GM21717 (cell line): ENCODE measurements around the gene FPGS.
"Not testable (repeated sequence)": the region's sequence is repeated elsewhere in the genome, so short reads cannot be mapped to it uniquely, and the experiment has no call there.

Experiments used
- ATAC-seq: cut with Tn5 transposase; IDR thresholded peaks from one replicate; pipeline ENCODE4 v1.9.1; 2021; ENCODE audit warnings: mild to moderate bottlenecking, moderate library complexity; ENCODE audit not compliant: unreplicated experiment

Gene FPGS

GRCh38 chr9:127802576-127803443 lies at the start of gene FPGS:
Gene FPGS, plus strand, starts transcription at chr9:127802882. Its CDS starts 43 bp downstream, at chr9:127802925.
- ATAC-seq = peak; percentile 64

GRCh38 chr9:127753148-127753547 lies 49.5 kb upstream of the FPGS start:
- ATAC-seq = no peak

GRCh38 chr9:127753622-127754021 lies 49.1 kb upstream of the FPGS start:
- ATAC-seq = no peak

- ATAC-seq = no peak
Measured at GRCh38 chr9:127754099-127755060, 48.3 kb upstream of the FPGS start.

GRCh38 chr9:127755061-127756060 lies 47.3 kb upstream of the FPGS start:
- ATAC-seq = no peak

- no peak for ATAC-seq
Measured at GRCh38 chr9:127756233-127756632, 46.4 kb upstream of the FPGS start.

GRCh38 chr9:127756776-127757175 lies 45.9 kb upstream of the FPGS start:
- ATAC-seq = not testable (repeated sequence)

GRCh38 chr9:127758843-127759242 lies 43.8 kb upstream of the FPGS start:
- ATAC-seq = no peak

- ATAC-seq = no peak
Measured at GRCh38 chr9:127761061-127761460, 41.6 kb upstream of the FPGS start.

GRCh38 chr9:127761491-127761956 lies 41.2 kb upstream of the FPGS start:
- no peak for ATAC-seq

- ATAC-seq = no peak
Measured at GRCh38 chr9:127762111-127762676, 40.5 kb upstream of the FPGS start.

- ATAC-seq = no peak
Measured at GRCh38 chr9:127763918-127764384, 38.7 kb upstream of the FPGS start.

- no peak for ATAC-seq
Measured at GRCh38 chr9:127765418-127765817, 37.3 kb upstream of the FPGS start.

GRCh38 chr9:127767410-127767809 lies 35.3 kb upstream of the FPGS start:
- no peak for ATAC-seq

- ATAC-seq = no peak
Measured at GRCh38 chr9:127767909-127768331, 34.8 kb upstream of the FPGS start.

- ATAC-seq = no peak
Measured at GRCh38 chr9:127768698-127769097, 34.0 kb upstream of the FPGS start.

GRCh38 chr9:127769101-127769500 lies 33.6 kb upstream of the FPGS start:
- no peak for ATAC-seq

- no peak for ATAC-seq
Measured at GRCh38 chr9:127769929-127770582, 32.6 kb upstream of the FPGS start.

GRCh38 chr9:127770583-127770904 lies 32.1 kb upstream of the FPGS start:
- ATAC-seq = peak; percentile 1
